MCF 10A (cell line): ENCODE results near the gene NFE2L2. TPM values are rescaled to one million over a fixed set of nuclear protein-coding genes. Genes with fewer than 3 reads are reported as not detected.
A peak's percentile ranks its signal among the peaks of the same experiment; 100 is the strongest.

Source experiments
- BruUV-seq: library from RNA; stranded (reverse); fragments of 400-500 nt; replicated peaks from 2 replicates; lab custom pipeline; 2021; lab: Mats Ljungman, UMichigan
- CTCF ChIA-PET: fragments of 300-600 bp; sonication (Branson Sonifier 250); formaldehyde crosslinking; extraction: SDS; loops from one replicate; lab custom pipeline; 2021; ENCODE audit warnings: antibody characterized with exemption, inconsistent platforms; lab: Yijun Ruan, JAX
- POLR2A ChIA-PET: fragments of 300-600, 350-650 bp; sonication (Branson Sonifier 250); formaldehyde crosslinking; extraction: SDS; loops from one replicate; lab custom pipeline; 2020; ENCODE audit warnings: antibody characterized with exemption, inconsistent platforms; lab: Yijun Ruan, JAX
- DNase-seq: peaks from one replicate; pipeline ENCODE4 v3.0.0-alpha.2; 2018; ENCODE audit not compliant: unreplicated experiment
- H3K27ac Mint-ChIP-seq: one replicate; pipeline ENCODE4 v1.8.0; 2022; ENCODE audit warnings: mild to moderate bottlenecking, low read depth, mixed read lengths; ENCODE audit not compliant: unreplicated experiment
- H3K27me3 Mint-ChIP-seq: one replicate; pipeline ENCODE4 v1.8.0; 2022; ENCODE audit warnings: mixed read lengths; ENCODE audit not compliant: insufficient read depth, unreplicated experiment
- H3K36me3 Mint-ChIP-seq: one replicate; pipeline ENCODE4 v1.8.0; 2022; ENCODE audit warnings: mild to moderate bottlenecking, moderate library complexity, mixed read lengths; ENCODE audit not compliant: insufficient read depth, unreplicated experiment
- H3K4me1 Mint-ChIP-seq: one replicate; pipeline ENCODE4 v1.8.0; 2022; ENCODE audit warnings: mixed read lengths; ENCODE audit not compliant: insufficient read depth, unreplicated experiment
- H3K4me3 Mint-ChIP-seq: one replicate; pipeline ENCODE4 v1.8.0; 2022; ENCODE audit warnings: mild to moderate bottlenecking, moderate library complexity, mixed read lengths; ENCODE audit not compliant: unreplicated experiment
- H3K9me3 Mint-ChIP-seq: one replicate; pipeline ENCODE4 v1.8.0; 2022; ENCODE audit warnings: mixed read lengths; ENCODE audit not compliant: unreplicated experiment
- CTCF ChIP-seq: fragments of 200-600 bp; IDR thresholded peaks from one replicate; pipeline ENCODE4 v1.8.0; 2022; ENCODE audit warnings: antibody characterized with exemption, mild to moderate bottlenecking; ENCODE audit not compliant: unreplicated experiment
- intact Hi-C: fragments of 100-400 bp; cut with micrococcal nuclease; formaldehyde crosslinking; loops from 2 replicates; pipeline ENCODE4 v1.14.1; 2022
- total RNA-seq: library from RNA; stranded (reverse); gene quantifications from 2 replicates; pipeline ENCODE4 v1.2.3, GENCODE V29; 2022

The NFE2L2 gene
- total RNA-seq, 1 experiment from 2014 or later, result 180 TPM

GRCh38 chr2:177282787-177283572 lies 18.5 kb upstream of the NFE2L2 start:
- no peak for DNase-seq
- H3K4me3 Mint-ChIP-seq, result no peak overlapping the region
- POLR2A ChIA-PET, result interaction anchor here (0.6 to 6.2 kb wide), 7 partner anchors 9 to 118 kb away, joined by 3 to 117 read pairs (median 4); partner anchors contain the start of gene NFE2L2
- H3K27me3 Mint-ChIP-seq, result no peaks in the 10 kb centered on the region
- CTCF ChIA-PET, result interaction anchor here (0.6 to 3.8 kb wide), 9 partner anchors 11 to 1048 kb away, joined by 3 to 23 read pairs (median 4); partner anchors contain the start of gene NFE2L2
- TF ChIP-seq CTCF, result no peak
- no peaks in the 10 kb centered on the region for H3K9me3 Mint-ChIP-seq
- no peak overlapping the region for H3K27ac Mint-ChIP-seq
- no TSS peak for BruUV-seq
- intact Hi-C loops, result no loop called here
- peaks cover 10% of the 10 kb centered on the region for H3K4me1 Mint-ChIP-seq
- H3K36me3 Mint-ChIP-seq, result no peaks in the 10 kb centered on the region

DNA sequence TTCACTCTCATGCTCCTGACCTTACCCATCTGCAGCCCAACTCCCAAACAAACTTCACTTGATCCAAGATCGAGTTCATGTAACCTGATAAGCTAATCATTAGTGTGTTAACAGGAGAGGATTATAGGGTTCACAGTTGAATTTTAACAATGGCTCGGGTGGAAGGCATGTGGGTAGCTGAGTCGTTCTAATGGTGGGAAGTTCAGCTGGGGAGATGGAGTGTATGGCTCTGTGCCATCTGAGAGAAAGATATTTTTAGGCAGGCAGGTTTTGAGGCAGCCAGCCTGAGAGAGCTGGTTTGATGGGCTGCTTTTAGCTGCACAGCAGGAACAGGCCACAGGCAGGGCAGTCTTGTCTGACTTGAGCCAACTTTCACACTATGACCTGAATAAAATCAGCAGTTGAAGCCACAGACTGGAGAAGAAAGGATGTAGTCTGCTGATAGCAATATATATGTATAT lies 17.7 kb upstream of the NFE2L2 start:
- no peak overlapping the region for H3K4me3 Mint-ChIP-seq
- no TSS peak for BruUV-seq
- no peaks in the 10 kb centered on the region for H3K27me3 Mint-ChIP-seq
- intact Hi-C loops, result no loop called here
- H3K9me3 Mint-ChIP-seq, result no peaks in the 10 kb centered on the region
- POLR2A ChIA-PET, result interaction anchor here (0.6 to 6.2 kb wide), 10 partner anchors 9 to 116 kb away, joined by 3 to 117 read pairs (median 4); partner anchors contain the start of gene NFE2L2
- DNase-seq, result peak; percentile 36
- H3K27ac Mint-ChIP-seq, result no peak overlapping the region
- H3K36me3 Mint-ChIP-seq, result no peaks in the 10 kb centered on the region
- CTCF ChIA-PET, result interaction anchor here (0.6 to 3.8 kb wide), 8 partner anchors 10 to 211 kb away, joined by 3 to 23 read pairs (median 4); partner anchors contain the start of gene NFE2L2
- TF ChIP-seq CTCF, result no peak
- H3K4me1 Mint-ChIP-seq, result peaks cover 10% of the 10 kb centered on the region

- Mint-ChIP-seq H3K4me1 (peaks cover 10% of the 10 kb centered on the region), H3K36me3 (no peaks in the 10 kb centered on the region), H3K27me3 (no peaks in the 10 kb centered on the region), H3K9me3 (no peaks in the 10 kb centered on the region), H3K27ac (peak overlapping the region; percentile 54), H3K4me3 (no peak overlapping the region)
- intact Hi-C loops, result no loop called here
- CTCF ChIA-PET, result interaction anchor here (0.6 to 3.8 kb wide), 10 partner anchors 10 to 133 kb away, joined by 3 to 23 read pairs (median 4); partner anchors contain the start of gene NFE2L2
- POLR2A ChIA-PET, result interaction anchor here (0.6 to 6.2 kb wide), 8 partner anchors 8 to 116 kb away, joined by 3 to 117 read pairs (median 12); partner anchors contain the start of gene NFE2L2
- peak; percentile 76 for DNase-seq
- TF ChIP-seq CTCF, result no peak
- no TSS peak for BruUV-seq
Measured at GRCh38 chr2:177281400-177282180, 17.1 kb upstream of the NFE2L2 start.
